ENCODE measurements around the gene SMYD3. TPM values are rescaled to one million over a fixed set of nuclear protein-coding genes. Genes with fewer than 3 reads are reported as not detected.

The SMYD3 gene
- total and polyA plus RNA-seq, 10 of the 15 experiments (the other 5 are each of a cell fraction or from before 2014, with no cell fraction given) = 18.3 to 54.0 (median 24.8) TPM

DNA sequence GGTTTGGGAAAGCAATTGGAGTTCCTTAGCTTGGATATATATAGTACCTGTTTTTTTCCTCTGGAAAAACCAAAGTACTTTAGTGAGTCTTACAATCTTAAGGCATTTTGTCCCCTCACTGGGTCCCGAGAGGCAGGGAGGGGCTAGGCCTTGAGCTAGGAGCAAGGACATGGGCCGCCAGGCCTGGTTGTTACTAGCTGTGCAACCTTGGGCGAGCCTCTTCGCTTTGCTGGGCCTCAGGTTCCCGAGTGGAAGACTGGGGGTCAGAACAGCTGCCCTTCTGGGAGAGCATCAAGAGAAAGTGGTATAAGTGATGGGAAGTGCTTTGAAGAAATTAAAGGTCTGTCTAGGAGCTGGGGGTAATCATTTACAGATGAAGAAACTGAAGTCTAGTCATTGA lies 799.1 kb downstream of the SMYD3 start:
- H3K4me2 ChIP-seq (ENCODE audit: control insufficient read depth, insufficient read depth) = no peak overlapping the region
- no peak overlapping the region for H3K9ac ChIP-seq (ENCODE audit: control insufficient read depth, insufficient read depth, low read length)
- no peak for ATAC-seq
- no peaks in the 10 kb centered on the region for H3K27me3 ChIP-seq (replicated peaks in 1 of 2; ENCODE audit: control insufficient read depth in 2 of 2, insufficient read depth in 2 of 2, low read length in 1 of 2)
- ChIA-PET POLR2A (no interaction called here), CTCF (interaction anchor here (0.7 kb wide), 2 partner anchors 62 to 743 kb away, joined by 3 to 4 read pairs; no protein-coding TSS in a partner anchor), SMC1A (ENCODE audit: uncharacterized antibody, unreplicated experiment) (interaction anchor here (1.2 kb wide), 1 partner anchor 13 kb away, joined by 4 read pairs; no protein-coding TSS in a partner anchor), RAD21 (ENCODE audit: unreplicated experiment) (no interaction called here)
- DNase-seq (ENCODE audit: low read depth, low spot score) = no peak
- WGBS (ENCODE audit: insufficient coverage, insufficient replicate concordance, low lambda C conversion rate, missing lambda C conversion rate) = 52% methylated on average over 5 of the region's 5 CpGs
- H3K27ac ChIP-seq (ENCODE audit: control insufficient read depth, insufficient read depth) = no peak overlapping the region
- BruUV-seq (replicated peaks) = no TSS peak
- H3K36me3 ChIP-seq (ENCODE audit: control insufficient read depth in 2 of 2, insufficient read depth in 2 of 2, low read length in 1 of 2) = no peaks in the 10 kb centered on the region; a peak in 2 of 4 replicates
- H3K4me1 ChIP-seq (ENCODE audit: control insufficient read depth, insufficient read depth, low read length) = no peaks in the 10 kb centered on the region
- no peak overlapping the region for H3K4me3 ChIP-seq
- H3K79me2 ChIP-seq (ENCODE audit: control insufficient read depth, insufficient read depth, low read length) = no peaks in the 10 kb centered on the region
- intact Hi-C loops (cut with micrococcal nuclease; ENCODE audit: unreplicated experiment) = loop anchor here (10.0 kb wide), 1 partner anchor 297 kb away; no protein-coding TSS in a partner anchor
- H4K20me1 ChIP-seq (ENCODE audit: control insufficient read depth, insufficient read depth) = no peaks in the 10 kb centered on the region; the same call in 1 of the 2 replicates
- H3K9me3 ChIP-seq (replicated peaks; ENCODE audit: control insufficient read depth, insufficient read depth, low read length) = no peaks in the 10 kb centered on the region
- no peak for FAIRE-seq
- TF ChIP-seq PML (IDR thresholded peaks at IDR 0.05; ENCODE audit: low read length) = no peak
- TF ChIP-seq YY1 (IDR thresholded peaks at IDR 0.05; ENCODE audit: low read depth, low read length) = no peak
- TF ChIP-seq BHLHE40 (IDR thresholded peaks at IDR 0.05; ENCODE audit: borderline replicate concordance in 1 of 2, low read depth in 2 of 2, low read length in 1 of 2) = no peak
- TF ChIP-seq MTA2 (IDR thresholded peaks at IDR 0.05; ENCODE audit: low read depth) = no peak
- TF ChIP-seq ZNF622 (IDR thresholded peaks at IDR 0.05) = no peak
- TF ChIP-seq ZBTB40 (IDR thresholded peaks at IDR 0.05; ENCODE audit: borderline replicate concordance) = no peak
- TF ChIP-seq, protein P1, sequence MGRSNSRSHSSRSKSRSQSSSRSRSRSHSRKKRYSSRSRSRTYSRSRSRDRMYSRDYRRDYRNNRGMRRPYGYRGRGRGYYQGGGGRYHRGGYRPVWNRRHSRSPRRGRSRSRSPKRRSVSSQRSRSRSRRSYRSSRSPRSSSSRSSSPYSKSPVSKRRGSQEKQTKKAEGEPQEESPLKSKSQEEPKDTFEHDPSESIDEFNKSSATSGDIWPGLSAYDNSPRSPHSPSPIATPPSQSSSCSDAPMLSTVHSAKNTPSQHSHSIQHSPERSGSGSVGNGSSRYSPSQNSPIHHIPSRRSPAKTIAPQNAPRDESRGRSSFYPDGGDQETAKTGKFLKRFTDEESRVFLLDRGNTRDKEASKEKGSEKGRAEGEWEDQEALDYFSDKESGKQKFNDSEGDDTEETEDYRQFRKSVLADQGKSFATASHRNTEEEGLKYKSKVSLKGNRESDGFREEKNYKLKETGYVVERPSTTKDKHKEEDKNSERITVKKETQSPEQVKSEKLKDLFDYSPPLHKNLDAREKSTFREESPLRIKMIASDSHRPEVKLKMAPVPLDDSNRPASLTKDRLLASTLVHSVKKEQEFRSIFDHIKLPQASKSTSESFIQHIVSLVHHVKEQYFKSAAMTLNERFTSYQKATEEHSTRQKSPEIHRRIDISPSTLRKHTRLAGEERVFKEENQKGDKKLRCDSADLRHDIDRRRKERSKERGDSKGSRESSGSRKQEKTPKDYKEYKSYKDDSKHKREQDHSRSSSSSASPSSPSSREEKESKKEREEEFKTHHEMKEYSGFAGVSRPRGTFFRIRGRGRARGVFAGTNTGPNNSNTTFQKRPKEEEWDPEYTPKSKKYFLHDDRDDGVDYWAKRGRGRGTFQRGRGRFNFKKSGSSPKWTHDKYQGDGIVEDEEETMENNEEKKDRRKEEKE (IDR thresholded peaks at IDR 0.05) = no peak
- H2AFZ ChIP-seq (ENCODE audit: control insufficient read depth, low read depth, low read length) = no peak overlapping the region
- in situ Hi-C loops (cut with MboI) = no loop called here
